Stimulated activated CD8-positive, alpha-beta memory T cell treated with anti-CD3 and anti-CD28 coated beads, Interleukin-15, amount 100 ng/mL, for 48 hours (primary cell): ENCODE data around the gene GCLM.
"Not testable (repeated sequence)": the region's sequence is repeated elsewhere in the genome, so short reads cannot be mapped to it uniquely, and the experiment has no call there.

Experiments
- DNase-seq, 2 donors: peaks; one replicate each; pipeline ENCODE4 v3.0.0-alpha.2; 2020; ENCODE audit warnings: low read depth in 2 of 2

The GCLM gene

GRCh38 chr1:93909146-93910050 is at the start of gene GCLM:
GCLM (minus strand) TSS chr1:93909430; CDS start chr1:93909163, 267 bp downstream.
- DNase-seq = peak; percentile 84 to 86

GRCh38 chr1:93958726-93959100 is 49.5 kb upstream of the GCLM start:
- DNase-seq = no peak

GRCh38 chr1:93958032-93958725 is 48.9 kb upstream of the GCLM start:
- no peak for DNase-seq

- DNase-seq = no peak
Observed at GRCh38 chr1:93955765-93956164, 46.5 kb upstream of the GCLM start.

- not testable (repeated sequence) for DNase-seq
Observed at GRCh38 chr1:93947002-93947686, 37.9 kb upstream of the GCLM start.

- DNase-seq = no peak
Observed at GRCh38 chr1:93938461-93939145, 29.4 kb upstream of the GCLM start.

- no peak for DNase-seq
Observed at GRCh38 chr1:93937997-93938396, 28.8 kb upstream of the GCLM start.

GRCh38 chr1:93925206-93925605 is 16.0 kb upstream of the GCLM start:
- no peak for DNase-seq

GRCh38 chr1:93919780-93920179 is 10.6 kb upstream of the GCLM start:
- no peak for DNase-seq

GRCh38 chr1:93917302-93917701 is 8.1 kb upstream of the GCLM start:
- DNase-seq = no peak

GRCh38 chr1:93910880-93911279 is 1.6 kb upstream of the GCLM start:
- DNase-seq = not testable (repeated sequence)

GRCh38 chr1:93910305-93910704 is 1.1 kb upstream of the GCLM start:
- DNase-seq = no peak

GRCh38 chr1:93908394-93909145 is 660 bp downstream of the GCLM start:
- DNase-seq = peak; percentile 15 to 25

GRCh38 chr1:93907718-93908117 is 1.5 kb downstream of the GCLM start:
- no peak for DNase-seq

GRCh38 chr1:93906480-93906879 is 2.8 kb downstream of the GCLM start:
- no peak for DNase-seq

- DNase-seq = no peak
Observed at GRCh38 chr1:93905734-93906133, 3.5 kb downstream of the GCLM start.

- DNase-seq = no peak
Observed at GRCh38 chr1:93905051-93905450, 4.2 kb downstream of the GCLM start.

GRCh38 chr1:93904228-93904627 is 5.0 kb downstream of the GCLM start:
- no peak for DNase-seq

- no peak for DNase-seq
Observed at GRCh38 chr1:93900723-93901504, 8.3 kb downstream of the GCLM start.

GRCh38 chr1:93899543-93900207 is 9.6 kb downstream of the GCLM start:
- no peak for DNase-seq
